Measurements from ENCODE around the gene P4HA2. TPM values are rescaled to one million over a fixed set of nuclear protein-coding genes. Genes with fewer than 3 reads are reported as not detected.

The P4HA2 gene
- total RNA-seq, 2 donors from 2014 or later, result 53.7 to 79.6 TPM

DNA sequence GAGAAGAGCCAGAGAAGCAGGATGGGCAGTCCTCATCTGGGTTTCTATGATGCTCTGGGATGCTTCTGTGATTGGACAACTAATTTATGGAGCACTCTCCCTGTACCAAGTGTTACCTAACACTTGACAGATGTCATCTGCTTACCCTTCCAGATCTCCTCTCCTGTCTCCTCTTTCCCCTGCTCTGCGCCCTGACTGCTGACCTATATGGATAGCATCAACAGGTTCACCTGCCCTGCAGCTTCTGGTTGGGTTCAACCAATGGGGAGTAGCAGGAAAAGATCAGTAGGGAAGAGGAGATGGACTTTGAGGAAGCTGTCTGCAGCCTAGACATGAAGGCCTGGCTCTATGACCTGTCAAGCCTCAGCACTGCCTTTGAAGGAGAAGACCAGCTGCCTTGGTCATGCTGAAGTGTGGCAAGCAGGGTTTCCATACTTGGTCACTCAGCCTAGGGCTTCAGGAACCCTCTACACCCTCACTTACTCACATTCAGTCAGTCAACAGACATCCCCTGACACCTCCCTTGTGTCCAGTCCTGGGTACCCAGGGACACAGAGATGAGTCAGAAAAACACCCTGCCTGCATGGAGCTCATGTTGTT is 11.3 kb upstream of the P4HA2 start:
- Histone ChIP-seq H3K9ac (ENCODE audit: low read depth in 2 of 2, low read length in 2 of 2) (no peak overlapping the region), H3K4me1 (no peaks in the 10 kb centered on the region), H3K36me3 (no peaks in the 10 kb centered on the region), H3K27me3 (no peaks in the 10 kb centered on the region), H3K9me3 (no peaks in the 10 kb centered on the region), H3K4me3 (no peak overlapping the region), H3K27ac (no peak overlapping the region)
- TF ChIP-seq, protein P1, sequence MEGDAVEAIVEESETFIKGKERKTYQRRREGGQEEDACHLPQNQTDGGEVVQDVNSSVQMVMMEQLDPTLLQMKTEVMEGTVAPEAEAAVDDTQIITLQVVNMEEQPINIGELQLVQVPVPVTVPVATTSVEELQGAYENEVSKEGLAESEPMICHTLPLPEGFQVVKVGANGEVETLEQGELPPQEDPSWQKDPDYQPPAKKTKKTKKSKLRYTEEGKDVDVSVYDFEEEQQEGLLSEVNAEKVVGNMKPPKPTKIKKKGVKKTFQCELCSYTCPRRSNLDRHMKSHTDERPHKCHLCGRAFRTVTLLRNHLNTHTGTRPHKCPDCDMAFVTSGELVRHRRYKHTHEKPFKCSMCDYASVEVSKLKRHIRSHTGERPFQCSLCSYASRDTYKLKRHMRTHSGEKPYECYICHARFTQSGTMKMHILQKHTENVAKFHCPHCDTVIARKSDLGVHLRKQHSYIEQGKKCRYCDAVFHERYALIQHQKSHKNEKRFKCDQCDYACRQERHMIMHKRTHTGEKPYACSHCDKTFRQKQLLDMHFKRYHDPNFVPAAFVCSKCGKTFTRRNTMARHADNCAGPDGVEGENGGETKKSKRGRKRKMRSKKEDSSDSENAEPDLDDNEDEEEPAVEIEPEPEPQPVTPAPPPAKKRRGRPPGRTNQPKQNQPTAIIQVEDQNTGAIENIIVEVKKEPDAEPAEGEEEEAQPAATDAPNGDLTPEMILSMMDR (IDR thresholded peaks at IDR 0.05), result no peak
- intact Hi-C loops (cut with DNase I), result no loop called here
- DNase-seq, result no peak

DNA sequence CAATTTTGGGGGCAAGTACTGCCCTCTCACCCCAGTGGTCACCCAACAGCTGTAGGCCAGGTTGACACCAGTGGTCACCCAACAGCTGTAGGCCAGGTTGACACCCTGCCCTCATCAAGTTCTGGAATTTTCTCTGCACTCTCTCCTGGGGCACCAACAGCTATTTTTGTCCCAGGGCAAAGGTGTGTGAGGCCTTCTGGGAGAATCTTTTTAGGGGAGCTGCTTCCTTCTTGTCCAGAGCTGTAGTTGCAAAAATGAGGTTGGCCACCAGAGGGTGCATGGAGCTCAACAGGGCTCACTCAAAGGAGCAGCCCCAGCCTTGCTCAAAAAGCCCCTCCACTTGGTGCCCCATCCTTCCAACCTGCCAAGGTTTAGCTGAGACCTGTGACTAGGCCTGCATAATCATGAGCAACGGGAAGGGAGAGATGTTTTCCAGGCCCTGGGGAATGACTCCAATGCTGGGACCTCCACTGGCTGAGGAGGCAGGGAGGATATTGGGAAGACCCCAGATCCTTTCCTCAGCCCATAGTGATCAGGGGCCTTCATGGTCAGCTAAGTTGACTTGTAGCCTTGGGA is 10.6 kb upstream of the P4HA2 start:
- Histone ChIP-seq H3K4me3 (no peak overlapping the region), H3K9ac (ENCODE audit: low read depth in 2 of 2, low read length in 2 of 2) (no peak overlapping the region), H3K4me1 (no peaks in the 10 kb centered on the region), H3K36me3 (no peaks in the 10 kb centered on the region), H3K27me3 (no peaks in the 10 kb centered on the region), H3K27ac (no peak overlapping the region), H3K9me3 (no peaks in the 10 kb centered on the region)
- DNase-seq, result peak; percentile 88
- TF ChIP-seq, protein P1 (IDR thresholded peaks at IDR 0.05), result peak; percentile 74
- intact Hi-C loops (cut with DNase I), result no loop called here

DNA sequence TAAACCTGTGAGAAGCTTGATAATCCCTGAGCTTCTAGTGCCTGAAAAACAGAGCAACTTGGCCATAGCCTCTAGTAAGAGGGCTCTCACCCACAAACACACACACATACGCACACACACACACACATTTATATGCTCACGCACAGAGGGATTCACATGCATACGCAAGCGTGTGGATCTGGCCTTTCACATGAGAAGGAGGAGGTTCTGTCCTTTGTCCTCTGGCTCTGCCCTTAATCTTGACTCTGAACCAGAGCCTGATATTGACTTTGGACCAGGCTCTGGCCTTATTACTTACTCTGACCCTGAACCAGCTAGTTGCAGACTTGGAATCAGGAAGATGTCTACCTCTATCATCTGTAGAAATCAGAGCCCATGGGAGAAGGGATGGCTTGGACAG is 10.0 kb upstream of the P4HA2 start:
- intact Hi-C loops (cut with DNase I), result no loop called here
- H3K27ac ChIP-seq, result no peak overlapping the region
- no peak overlapping the region for H3K4me3 ChIP-seq
- no peaks in the 10 kb centered on the region for H3K9me3 ChIP-seq
- H3K36me3 ChIP-seq, result no peaks in the 10 kb centered on the region
- TF ChIP-seq, protein P1 (IDR thresholded peaks at IDR 0.05), result no peak
- H3K27me3 ChIP-seq, result no peaks in the 10 kb centered on the region
- H3K9ac ChIP-seq (ENCODE audit: low read depth in 2 of 2, low read length in 2 of 2), result no peak overlapping the region
- no peak for DNase-seq
- no peaks in the 10 kb centered on the region for H3K4me1 ChIP-seq

DNA sequence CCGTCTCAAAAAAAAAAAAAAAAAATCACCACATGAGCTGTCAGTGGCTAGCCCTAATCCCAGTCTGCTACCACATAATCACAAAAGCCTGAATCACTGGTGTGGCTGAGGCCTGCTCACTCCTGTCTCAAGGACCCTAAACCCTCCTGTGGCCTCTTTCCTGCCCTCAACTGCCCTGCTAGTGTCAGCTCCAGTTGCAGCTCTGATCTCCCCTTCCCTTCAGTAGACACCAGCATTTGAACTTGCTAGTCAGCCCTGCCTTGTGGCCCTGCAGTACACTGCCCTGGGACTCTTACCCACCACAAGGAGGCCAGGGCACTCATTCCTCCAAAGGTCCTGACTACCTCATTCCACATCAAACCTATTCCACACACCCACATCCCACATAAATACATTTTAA is 9.5 kb upstream of the P4HA2 start:
- intact Hi-C loops (cut with DNase I), result no loop called here
- TF ChIP-seq, protein P1 (IDR thresholded peaks at IDR 0.05), result no peak
- Histone ChIP-seq H3K36me3 (no peaks in the 10 kb centered on the region), H3K9ac (ENCODE audit: low read depth in 2 of 2, low read length in 2 of 2) (no peak overlapping the region), H3K4me1 (no peaks in the 10 kb centered on the region), H3K27ac (no peak overlapping the region), H3K27me3 (no peaks in the 10 kb centered on the region), H3K4me3 (no peak overlapping the region), H3K9me3 (no peaks in the 10 kb centered on the region)
- no peak for DNase-seq

DNA sequence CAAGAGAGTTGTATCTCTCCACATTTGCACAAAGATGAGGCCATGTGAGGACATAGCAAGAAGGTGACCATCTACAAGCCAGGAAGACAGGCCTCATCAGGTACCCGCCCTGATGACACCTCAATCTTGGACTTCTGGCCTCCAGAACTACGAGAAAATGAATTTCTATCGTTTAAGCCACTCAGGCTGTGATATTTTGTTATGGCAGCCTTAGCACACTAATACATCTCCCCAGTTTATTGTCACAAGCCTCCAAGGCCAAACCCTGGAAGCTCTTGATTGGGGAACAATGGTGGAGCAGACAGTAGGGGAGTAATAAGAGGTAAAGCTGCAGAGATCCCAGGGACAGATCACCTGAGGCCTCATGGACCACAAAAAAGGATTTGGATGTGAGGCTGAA is 7.7 kb upstream of the P4HA2 start:
- intact Hi-C loops (cut with DNase I), result no loop called here
- no peak for DNase-seq

More for the DNA sequence above, 7.7 kb upstream of the P4HA2 start:
- TF ChIP-seq, protein P1 (IDR thresholded peaks at IDR 0.05), result no peak
- H3K36me3 ChIP-seq, result no peaks in the 10 kb centered on the region
- H3K4me3 ChIP-seq, result no peak overlapping the region
- H3K9me3 ChIP-seq, result no peaks in the 10 kb centered on the region
- H3K9ac ChIP-seq (ENCODE audit: low read depth in 2 of 2, low read length in 2 of 2), result no peak overlapping the region
- H3K27ac ChIP-seq, result no peak overlapping the region
- no peaks in the 10 kb centered on the region for H3K27me3 ChIP-seq
- H3K4me1 ChIP-seq, result no peaks in the 10 kb centered on the region

Data from colonic mucosa (tissue), 4 donors.